Measurements from ENCODE around the gene FBXO42. TPM values are rescaled to one million over a fixed set of nuclear protein-coding genes. Genes with fewer than 3 reads are reported as not detected.

FBXO42 gene
- total and polyA plus RNA-seq, 2 of the 8 experiments (the other 6 are each of a cell fraction or from before 2014, with no cell fraction given) = 15.1 to 17.0 TPM

- Histone ChIP-seq H4K8ac (ENCODE audit: extremely low read depth, insufficient read depth, low read length) (no peak overlapping the region), H3K9me3 (ENCODE audit: insufficient read depth in 2 of 2, low read depth in 1 of 2, low read length in 1 of 2) (no peaks in the 10 kb centered on the region), H2BK20ac (ENCODE audit: low read length) (no peak overlapping the region), H3K27ac (ENCODE audit: low read depth, low read length) (no peak overlapping the region), H3K4me1 (replicated peaks in 1 of 4; ENCODE audit: control insufficient read depth in 3 of 4, insufficient read depth in 4 of 4, low read length in 3 of 4) (peaks cover 3 to 18% (median 15%) of the 10 kb centered on the region in 4 experiments), H3K23me2 (ENCODE audit: low read depth, low read length) (peaks cover 21% of the 10 kb centered on the region), H2BK120ac (replicated peaks; ENCODE audit: low read depth, low read length) (no peak overlapping the region), H3K4me3 (ENCODE audit: extremely low read depth in 1 of 4, insufficient read depth in 2 of 4, low read depth in 3 of 4, low read length in 4 of 4) (peak overlapping the region in 3 of 4 experiments; percentile 35 to 62 (median 44); a peak in 4 of 8 replicates), H4K5ac (ENCODE audit: insufficient read length, low read depth, low read length) (no peak overlapping the region), H3K23ac (ENCODE audit: insufficient read length) (no peak overlapping the region), H2BK15ac (ENCODE audit: low read length) (0 out of 2 replicates have a peak overlapping the region, but pooled peaks have one; percentile 18), H2AK5ac (ENCODE audit: low read depth, low read length) (no peak overlapping the region), H4K91ac (replicated peaks; ENCODE audit: insufficient read length, low read length) (no peak overlapping the region), H3K36me3 (ENCODE audit: control insufficient read depth in 2 of 4, insufficient read depth in 4 of 4, low read length in 3 of 4) (no peaks in the 10 kb centered on the region), H3K18ac (ENCODE audit: extremely low read depth, low read length) (no peak overlapping the region), H2BK5ac (ENCODE audit: low read depth, low read length) (no peak overlapping the region), H4K20me1 (replicated peaks in 1 of 2; ENCODE audit: control insufficient read depth in 1 of 2, insufficient read depth in 2 of 2, low read length in 2 of 2) (peaks cover 0 to 6% of the 10 kb centered on the region in 2 experiments), H2AFZ (ENCODE audit: low read length) (no peak overlapping the region), H2BK12ac (ENCODE audit: low read depth, low read length) (no peak overlapping the region), H3K56ac (replicated peaks; ENCODE audit: insufficient read length, low read depth, low read length) (no peak overlapping the region), H3K79me2 (ENCODE audit: control insufficient read depth in 1 of 2, insufficient read depth in 2 of 2, low read length in 2 of 2) (no peaks in the 10 kb centered on the region), H3K4me2 (ENCODE audit: insufficient read depth in 1 of 2, low read depth in 2 of 2, low read length in 2 of 2) (peak overlapping the region; percentile 87 to 90; a peak in 3 of 4 replicates), H3K14ac (ENCODE audit: insufficient read length) (no peak overlapping the region), H3K27me3 (replicated peaks in 1 of 4; ENCODE audit: control insufficient read depth in 3 of 4, extremely low read depth in 1 of 4, insufficient read depth in 3 of 4, low read length in 3 of 4) (peaks cover 0 to 14% (median 6%) of the 10 kb centered on the region in 4 experiments; a peak in 5 of 7 replicates), H3K9ac (replicated peaks in 1 of 4; ENCODE audit: extremely low read depth in 1 of 4, low read depth in 3 of 4, low read length in 3 of 4) (no peak overlapping the region), H3K79me1 (ENCODE audit: low read depth, low read length) (no peaks in the 10 kb centered on the region), H3K4ac (replicated peaks; ENCODE audit: insufficient read length, low read depth, low read length) (no peak overlapping the region)
- CTCF ChIA-PET (ENCODE audit: partially characterized antibody) = interaction anchor here (1.1 to 2.6 kb wide), 6 partner anchors 10 to 30 kb away, joined by 3 to 13 read pairs (median 6); no protein-coding TSS in a partner anchor
- FAIRE-seq = no peak
- POLR2A ChIA-PET (ENCODE audit: partially characterized antibody) = interaction anchor here (1.0 to 4.5 kb wide), 5 partner anchors 9 to 27 kb away, joined by 3 to 26 read pairs (median 3); no protein-coding TSS in a partner anchor
- TF ChIP-seq KDM1A (IDR thresholded peaks at IDR 0.05; ENCODE audit: borderline replicate concordance, low read length) (no peak), USF2 (IDR thresholded peaks at IDR 0.05; ENCODE audit: low read length) (no peak)
- DNase-seq (ENCODE audit: low read depth in 1 of 2, low spot score in 2 of 2) = no peak
- WGBS, 2 experiments (ENCODE audit: extremely low coverage in 1 of 2, insufficient coverage in 1 of 2, insufficient read length in 1 of 2, insufficient replicate concordance in 2 of 2, low coverage in 1 of 2, low lambda C conversion rate in 2 of 2, missing lambda C conversion rate in 1 of 2) = 81% methylated on average over 12 of the region's 12 CpGs; no CpG with 5 or more reads in 1 of the 2 experiments
These were observed 134.1 kb downstream of the FBXO42 start for GRCh38 chr1:16218014-16218673.
